HG02970 (cell line): Measurements from ENCODE around the gene PCED1B.

Experiments used
- ATAC-seq: cut with Tn5 transposase; IDR thresholded peaks from one replicate; pipeline ENCODE4 v1.9.1; 2021; ENCODE audit warnings: mild to moderate bottlenecking, moderate library complexity, moderate number of reproducible peaks; ENCODE audit not compliant: unreplicated experiment, low FRiP score

The PCED1B gene

GRCh38 chr12:47067176-47067575 is 12.2 kb upstream of the PCED1B start:
- ATAC-seq: no peak

DNA sequence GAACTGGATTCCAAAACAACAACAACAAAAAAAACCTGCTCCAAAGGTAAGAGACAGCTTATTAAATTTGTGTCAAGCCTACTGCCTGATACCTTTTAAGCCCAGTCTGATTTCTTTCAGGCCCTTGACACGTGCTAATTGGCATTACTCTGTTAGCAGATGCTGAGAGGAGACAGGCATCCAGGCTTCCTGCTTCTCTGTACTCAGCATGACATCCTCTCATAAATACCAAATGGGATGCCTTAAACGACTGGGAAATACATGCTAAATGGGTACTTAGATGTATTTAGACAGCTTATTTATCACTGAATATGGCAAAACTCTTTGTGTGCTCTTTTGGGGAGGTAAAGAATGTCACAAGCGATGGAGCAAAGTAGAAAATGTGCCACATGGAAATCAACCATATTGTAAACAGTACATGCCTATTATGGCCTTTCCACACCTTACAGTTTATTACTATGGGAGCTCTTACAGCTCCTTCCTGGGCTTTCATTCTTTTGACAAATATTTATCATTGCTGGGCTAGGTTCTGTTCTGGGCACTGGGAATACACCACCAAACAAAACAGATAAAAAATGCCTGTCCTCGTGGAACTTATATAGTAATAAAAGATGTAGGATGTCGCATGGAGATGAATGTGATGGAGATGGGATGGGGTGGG is 11.5 kb upstream of the PCED1B start:
- ATAC-seq: no peak

GRCh38 chr12:47068539-47068938 is 10.9 kb upstream of the PCED1B start:
- ATAC-seq: no peak

DNA sequence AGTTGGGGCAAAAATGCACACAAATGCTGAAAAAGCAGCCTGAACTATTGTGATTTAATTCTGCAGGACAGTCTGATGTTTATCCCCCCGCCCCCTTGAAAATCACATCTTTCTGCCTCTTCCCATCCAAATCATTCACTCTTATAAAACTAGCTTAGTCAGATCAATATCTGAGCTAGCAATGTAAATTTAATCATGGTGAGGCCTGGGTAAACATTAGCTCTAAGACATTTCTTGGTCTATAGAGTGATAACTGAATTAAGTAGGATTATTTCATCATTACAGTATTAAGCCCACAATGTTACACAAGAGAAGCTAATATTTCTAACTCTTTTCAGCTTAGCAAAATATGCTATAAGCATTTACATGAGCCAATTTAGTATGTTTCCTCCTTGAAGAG is 9.1 kb upstream of the PCED1B start:
- ATAC-seq: no peak

DNA sequence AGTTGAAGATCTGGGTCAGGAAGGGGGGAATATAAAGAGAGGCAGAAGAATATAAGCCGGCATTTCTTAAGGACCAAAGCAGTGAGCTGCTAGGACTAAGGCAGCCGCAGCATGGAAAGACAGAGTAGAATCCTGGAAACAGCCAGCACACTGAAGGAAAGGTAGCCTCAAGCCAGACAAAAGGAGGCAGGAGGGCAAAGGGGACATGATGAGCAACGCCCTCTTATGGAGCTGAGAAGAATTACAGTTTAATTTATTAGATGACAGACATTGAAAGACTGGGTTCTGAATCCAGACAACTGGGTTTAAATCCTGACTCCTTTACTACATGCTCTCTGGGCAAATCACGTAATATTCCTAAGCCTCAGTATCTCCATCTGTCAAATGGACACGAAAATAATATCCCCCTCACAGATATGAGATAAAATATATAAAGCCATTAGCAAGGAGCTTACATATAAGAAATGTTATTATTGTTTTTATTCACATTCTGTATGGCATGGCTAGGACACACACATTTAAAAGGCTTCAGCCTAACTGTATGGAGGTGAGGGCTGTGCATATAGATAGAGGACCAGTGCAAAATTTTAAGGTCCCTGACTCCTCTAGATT is 8.1 kb upstream of the PCED1B start:
- no peak for ATAC-seq

- ATAC-seq: no peak
These were observed 5.5 kb upstream of the PCED1B start for GRCh38 chr12:47073951-47074350.

GRCh38 chr12:47074757-47075156 is 4.7 kb upstream of the PCED1B start:
- no peak for ATAC-seq

DNA sequence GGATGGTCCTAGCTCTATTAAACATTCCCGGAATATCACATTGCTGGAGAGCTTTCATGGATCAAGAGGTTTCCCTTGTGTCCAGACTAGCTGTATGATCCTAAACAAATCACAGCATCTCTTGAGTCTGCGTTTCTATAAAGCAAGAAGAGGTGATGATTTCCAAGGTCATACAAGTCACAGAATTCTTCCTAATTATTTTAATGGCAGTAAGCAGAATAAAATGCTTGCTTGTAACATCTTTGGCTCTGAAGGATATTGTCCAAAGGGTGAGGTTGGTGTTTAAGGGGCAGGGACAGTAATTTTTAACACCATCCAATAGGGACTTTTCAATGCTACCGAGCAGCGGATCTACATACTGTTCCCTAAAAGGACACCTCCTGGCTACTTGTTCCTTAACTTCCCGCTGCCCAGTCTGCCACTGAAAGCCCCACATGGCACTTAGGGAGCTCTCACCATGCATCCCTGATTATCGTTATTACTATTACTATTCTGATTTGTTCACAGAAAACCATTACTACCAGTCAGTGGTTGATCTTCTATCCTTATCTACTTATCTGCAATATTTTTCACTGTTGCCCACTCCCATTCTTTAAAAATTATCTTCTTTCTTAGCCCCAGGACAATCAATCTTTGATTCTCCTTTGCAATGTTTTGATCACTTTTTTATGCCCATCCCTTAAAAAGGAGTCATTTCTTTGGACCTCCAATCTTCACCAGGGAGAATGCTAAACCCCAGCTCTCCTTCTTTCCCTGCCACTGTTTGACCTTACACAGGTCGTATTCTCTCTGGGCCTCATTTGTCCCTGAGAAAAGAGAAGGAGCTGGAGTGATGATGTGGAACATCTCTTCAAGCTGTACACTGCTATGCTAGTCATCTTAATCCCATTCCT is 4.0 kb upstream of the PCED1B start:
- no peak for ATAC-seq

GRCh38 chr12:47077206-47078085 is 2.0 kb upstream of the PCED1B start:
- ATAC-seq: no peak

DNA sequence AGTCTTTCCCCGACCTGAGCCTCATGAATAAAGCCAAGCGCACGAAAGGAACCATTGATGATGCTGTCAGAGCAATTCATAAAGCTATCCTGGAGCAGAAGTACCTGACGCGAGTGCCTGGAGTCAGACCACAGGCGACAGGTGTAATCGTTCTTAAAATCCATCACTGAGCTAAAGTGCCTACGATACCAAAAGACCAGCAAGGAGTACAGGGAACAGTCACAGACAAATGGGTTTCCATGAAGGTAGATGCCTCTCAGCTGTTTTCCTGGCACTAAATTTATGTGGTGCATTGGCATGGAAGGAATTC is 1.4 kb upstream of the PCED1B start:
- no peak for ATAC-seq

DNA sequence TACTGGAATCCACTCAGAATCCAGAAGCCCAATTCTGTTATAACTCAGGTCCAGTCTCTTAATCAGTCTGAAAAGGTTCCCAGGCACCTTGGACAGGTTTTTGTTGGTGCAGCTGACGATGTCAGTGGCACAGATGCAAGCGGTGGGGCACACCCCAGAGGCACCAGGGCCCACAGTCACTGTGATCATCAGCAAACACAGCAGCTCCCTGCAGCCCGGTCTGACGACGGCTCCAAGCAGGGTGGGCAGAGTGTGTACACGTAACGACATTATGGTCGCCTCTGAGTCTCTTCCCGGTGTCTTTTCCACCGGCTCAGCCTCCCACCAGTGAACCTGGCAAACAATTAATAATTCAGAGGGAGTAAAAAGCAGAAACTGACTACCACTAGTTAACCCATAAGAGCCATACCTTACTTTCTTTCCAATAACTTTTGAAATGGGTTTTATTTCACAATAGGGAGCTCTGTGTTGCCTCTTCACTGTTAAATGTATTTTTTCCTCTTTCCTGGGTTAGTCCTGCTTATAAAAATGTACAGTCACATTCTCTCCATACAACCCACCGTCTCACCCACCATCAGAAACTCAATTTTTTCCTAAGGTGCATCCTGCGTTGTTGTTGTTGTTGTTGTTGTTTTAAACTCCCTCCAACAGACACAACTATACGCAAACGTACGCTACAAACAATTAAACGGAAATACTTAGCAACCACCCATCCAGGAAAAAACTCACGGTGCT is 521 bp upstream of the PCED1B start:
- ATAC-seq: no peak

DNA sequence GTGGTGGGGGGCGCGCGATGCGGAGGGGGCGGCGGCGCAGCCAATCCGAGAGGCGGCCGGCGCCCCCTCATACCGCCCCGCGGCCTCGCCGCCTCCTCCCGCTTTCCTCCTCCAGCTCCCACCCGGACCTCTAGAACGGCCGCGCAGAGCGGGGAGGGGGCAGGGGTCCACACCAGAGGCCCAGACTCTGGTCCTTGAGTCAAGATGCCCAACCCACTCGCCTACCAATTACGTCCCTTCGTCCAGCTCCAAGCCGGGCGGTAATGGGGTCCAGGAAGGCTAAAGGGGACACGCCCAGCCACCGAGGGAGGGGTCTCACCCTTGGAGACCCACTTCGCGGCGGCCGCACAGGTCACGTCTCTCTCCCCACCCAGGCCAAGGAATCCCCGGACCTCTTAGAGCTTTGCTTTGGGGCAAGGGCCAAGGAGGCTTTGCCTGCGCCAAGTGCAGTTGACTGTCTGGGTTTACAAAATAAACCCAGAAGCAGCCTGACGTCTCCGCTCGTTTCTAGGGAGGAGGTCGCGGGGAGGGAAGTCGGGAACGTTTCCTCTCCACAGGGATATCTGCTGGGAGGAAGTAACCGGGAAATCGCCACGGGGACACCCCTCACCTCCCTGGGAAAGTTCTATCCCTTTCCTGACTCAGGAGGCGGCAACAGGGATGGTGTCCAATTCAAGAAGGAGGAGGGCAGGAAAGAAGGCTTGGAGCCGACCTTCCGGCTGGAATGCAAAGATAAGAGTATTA is 732 bp downstream of the PCED1B start:
- no peak for ATAC-seq

GRCh38 chr12:47080725-47081502 is 1.5 kb downstream of the PCED1B start:
- no peak for ATAC-seq

DNA sequence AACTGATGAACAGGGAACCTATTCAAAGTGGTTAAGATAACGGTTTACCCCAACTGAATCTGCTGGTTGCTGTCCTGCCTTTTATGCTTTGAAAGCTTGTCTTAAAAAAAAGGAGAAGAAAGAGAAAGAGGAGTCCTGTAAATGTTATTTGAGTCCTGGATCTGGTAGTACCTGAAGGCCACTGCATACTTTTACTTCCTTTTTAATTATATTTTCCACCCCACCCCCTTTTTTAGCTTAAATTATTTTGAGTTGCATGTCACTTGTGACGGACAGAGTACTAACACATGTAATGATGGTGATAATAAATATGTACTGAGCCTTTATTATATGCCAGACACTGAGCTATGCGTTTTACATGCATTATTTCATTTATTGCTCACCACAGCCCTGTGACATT is 2.9 kb downstream of the PCED1B start:
- ATAC-seq: no peak

- ATAC-seq: no peak
These were observed 3.6 kb downstream of the PCED1B start for GRCh38 chr12:47082796-47083621.

DNA sequence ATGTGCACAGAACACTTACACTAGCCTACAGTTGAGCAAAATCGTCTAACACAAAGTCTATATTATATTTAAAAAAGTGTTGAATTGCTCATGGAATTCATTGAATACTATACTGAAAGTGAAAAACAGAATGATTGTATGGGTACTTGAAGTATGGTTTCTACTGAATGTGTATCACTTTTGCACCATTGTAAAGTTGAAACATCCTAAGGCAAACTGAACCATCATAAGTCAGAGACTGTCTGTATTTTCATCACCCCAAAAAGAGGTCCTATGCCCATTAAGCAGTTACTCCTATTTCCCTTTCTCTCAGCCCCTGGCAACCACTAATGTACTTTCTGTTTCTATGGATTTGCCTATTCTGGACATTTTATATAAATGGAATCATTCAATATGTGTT is 4.8 kb downstream of the PCED1B start:
- no peak for ATAC-seq

GRCh38 chr12:47085815-47086252 is 6.4 kb downstream of the PCED1B start:
- no peak for ATAC-seq
